ACC112 (cell line): ENCODE data around the gene CROCC2.

Experiments
- H2AFZ ChIP-seq: fragments of 200-600 bp; sonication (generic); one replicate; pipeline ENCODE4 v1.6.0; 2017; ENCODE audit warnings: antibody characterized with exemption, low read length; ENCODE audit not compliant: unreplicated experiment
- H3K27ac ChIP-seq: fragments of 200-600 bp; sonication (generic); 2 replicates; pipeline ENCODE4 v1.5.1; 2014; ENCODE audit warnings: low read depth, mild to moderate bottlenecking, antibody characterized with exemption, low read length, moderate library complexity
- H3K27me3 ChIP-seq: fragments of 200-600 bp; sonication (generic); 2 replicates; pipeline ENCODE4 v1.6.1; 2014; ENCODE audit warnings: mild to moderate bottlenecking, antibody characterized with exemption, low read length, moderate library complexity, mixed read lengths; ENCODE audit not compliant: insufficient read depth
- H3K36me3 ChIP-seq: fragments of 200-600 bp; sonication (generic); 2 replicates; pipeline ENCODE4 v1.6.1; 2016; ENCODE audit warnings: mild to moderate bottlenecking, antibody characterized with exemption, low read length, moderate library complexity, mixed read lengths; ENCODE audit not compliant: insufficient read depth
- H3K4me1 ChIP-seq: fragments of 200-600 bp; sonication (generic); one replicate; pipeline ENCODE4 v1.6.1; 2016; ENCODE audit warnings: low read length, mixed read lengths; ENCODE audit not compliant: insufficient read depth, unreplicated experiment, control insufficient read depth
- H3K4me3 ChIP-seq: fragments of 200-600 bp; sonication (generic); 2 replicates; pipeline ENCODE4 v1.5.1; 2014; ENCODE audit warnings: mild to moderate bottlenecking, low read depth, low read length
- H3K79me2 ChIP-seq: fragments of 200-600 bp; sonication (generic); one replicate; pipeline ENCODE4 v1.6.0; 2016; ENCODE audit warnings: low read length; ENCODE audit not compliant: control insufficient read depth, unreplicated experiment, insufficient read depth

CROCC2 gene

DNA sequence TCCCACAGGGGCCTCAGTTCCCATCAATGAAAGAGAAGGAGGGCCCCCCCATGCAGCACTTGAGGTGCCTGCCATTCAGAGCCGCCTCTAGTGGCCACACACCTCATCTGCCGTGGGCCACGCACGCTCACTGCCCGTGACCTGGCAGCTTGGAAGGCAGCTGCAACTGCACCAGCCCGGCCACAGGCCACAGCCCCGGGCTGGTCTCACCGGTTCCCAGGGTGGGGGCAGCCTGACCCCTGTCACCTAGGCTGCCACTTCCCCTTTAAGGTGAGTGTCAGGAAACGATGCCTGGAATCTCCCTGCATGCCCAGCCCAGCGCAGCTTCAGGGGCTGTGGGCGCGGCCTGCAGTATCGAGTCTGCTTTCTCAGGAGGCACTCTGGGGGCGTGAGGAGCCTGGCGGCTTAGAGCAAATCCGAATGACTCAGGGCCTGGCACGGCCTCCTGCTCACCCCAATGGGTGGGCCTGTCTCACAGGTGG lies 12.7 kb upstream of the CROCC2 start:
- no peak overlapping the region for H3K27ac ChIP-seq
- peaks cover 10% of the 10 kb centered on the region for H3K4me1 ChIP-seq
- no peaks in the 10 kb centered on the region for H3K27me3 ChIP-seq

DNA sequence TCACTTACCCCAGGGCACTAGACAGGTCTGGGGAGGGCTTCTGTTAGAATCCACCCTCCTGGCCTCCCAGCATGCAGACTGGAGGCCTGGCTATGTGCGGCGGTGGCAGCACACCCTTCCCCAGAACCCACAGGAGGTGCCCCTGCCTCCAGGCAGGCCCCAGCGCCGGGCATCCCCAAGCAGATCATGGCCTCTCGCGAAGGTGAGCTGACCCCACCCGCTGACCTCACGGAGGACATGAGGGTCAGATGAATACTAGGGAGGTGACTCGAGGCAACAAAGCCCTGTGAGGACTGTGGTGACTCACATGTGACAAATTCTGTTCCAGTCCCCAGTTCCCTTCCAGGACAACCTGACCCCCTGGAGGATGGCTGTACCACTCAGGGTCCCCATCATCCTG lies 12.1 kb upstream of the CROCC2 start:
- Histone ChIP-seq H3K4me1 (peaks cover 10% of the 10 kb centered on the region), H3K27me3 (no peaks in the 10 kb centered on the region), H3K36me3 (no peaks in the 10 kb centered on the region), H3K79me2 (no peaks in the 10 kb centered on the region), H3K27ac (no peak overlapping the region), H2AFZ (no peak overlapping the region), H3K4me3 (no peak overlapping the region)

More for the DNA sequence above, 12.7 kb upstream of the CROCC2 start:
- H3K79me2 ChIP-seq: no peaks in the 10 kb centered on the region
- no peak overlapping the region for H2AFZ ChIP-seq
- no peaks in the 10 kb centered on the region for H3K36me3 ChIP-seq
- no peak overlapping the region for H3K4me3 ChIP-seq

DNA sequence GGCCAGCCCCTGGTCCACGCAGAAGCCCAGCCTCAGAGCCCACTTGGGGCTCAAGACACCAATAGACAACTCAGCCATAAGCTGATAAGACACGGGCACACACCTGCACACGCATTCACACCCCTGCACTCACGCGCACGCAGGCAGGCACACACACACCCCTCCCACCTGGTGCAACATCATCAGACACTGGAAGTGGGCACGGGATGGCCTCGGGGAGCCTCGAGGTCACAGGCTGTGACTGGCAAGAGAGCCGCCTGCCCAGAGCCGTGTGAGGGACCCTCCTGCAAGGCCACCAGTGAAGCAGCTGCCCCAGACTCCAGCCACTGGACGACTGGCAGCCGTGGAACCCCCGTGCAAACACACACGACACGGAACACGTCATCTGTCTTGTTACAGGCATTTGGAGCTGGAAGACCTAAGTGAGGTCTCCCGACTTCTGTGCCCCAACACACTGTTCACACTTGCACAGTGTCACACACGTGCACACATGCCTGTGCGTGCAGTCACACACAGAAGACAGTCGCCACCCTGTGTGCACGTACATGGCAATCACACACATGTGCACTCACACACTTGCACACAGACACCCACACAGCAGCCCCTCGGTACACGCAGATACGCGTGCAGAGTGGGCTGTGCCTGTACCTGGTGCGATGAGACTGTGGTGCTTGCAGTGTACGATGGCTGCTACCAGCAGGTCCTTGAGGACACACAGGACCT lies 11.1 kb upstream of the CROCC2 start:
- Histone ChIP-seq H3K36me3 (no peaks in the 10 kb centered on the region), H2AFZ (no peak overlapping the region)

DNA sequence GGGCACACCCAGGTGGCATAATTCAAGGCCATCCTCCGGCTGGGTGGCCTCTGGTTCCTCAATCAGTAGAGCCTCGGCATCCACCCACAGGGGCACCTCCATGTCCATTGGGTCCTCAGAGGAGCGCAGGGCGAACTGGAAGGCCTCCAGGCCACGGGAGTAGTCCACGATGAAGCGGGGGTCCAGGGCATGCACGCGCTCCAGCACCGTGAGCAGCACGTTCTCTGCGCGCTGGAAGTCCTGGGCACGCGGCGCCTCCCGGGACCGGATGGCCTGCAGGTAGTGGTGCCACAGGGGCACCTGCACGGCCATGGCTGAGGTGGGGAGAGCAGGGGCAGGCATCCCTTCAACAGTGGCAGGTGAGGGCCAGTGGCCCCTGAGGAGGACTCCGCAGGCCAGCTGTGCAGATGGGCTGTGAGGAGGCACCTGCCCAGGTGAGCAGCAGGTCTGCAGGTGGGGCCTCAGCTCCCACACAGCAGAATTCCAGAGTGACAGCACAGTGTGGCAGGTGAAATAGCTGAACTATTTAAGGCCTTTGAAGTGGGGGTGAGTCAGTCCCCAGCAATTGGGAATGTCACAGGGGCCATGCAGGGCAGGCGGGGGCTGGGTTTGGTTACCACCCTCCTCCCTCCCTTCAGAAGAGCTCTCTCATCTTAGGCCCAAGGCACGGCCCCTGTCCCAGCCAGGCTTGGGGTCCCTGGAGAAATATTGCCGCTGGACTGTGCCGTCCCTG lies 10.3 kb upstream of the CROCC2 start, which contains the start of gene MAB21L4:
TSS of gene MAB21L4 (minus strand) at position 501 of the 733 bp plus-strand sequence. CDS start at position 342, 159 bp downstream.
- Histone ChIP-seq H3K4me3 (no peak within 1 kb of the TSS), H2AFZ (no peak within 1 kb of the TSS), H3K79me2 (no peaks in the 10 kb centered on the region), H3K27ac (no peak within 1 kb of the TSS), H3K27me3 (no peaks in the 10 kb centered on the region), H3K4me1 (peaks cover 10% of the 10 kb centered on the region), H3K36me3 (no peaks in the 10 kb centered on the region)

More for the DNA sequence above, 11.1 kb upstream of the CROCC2 start:
- Histone ChIP-seq H3K4me3 (no peak overlapping the region), H3K4me1 (peaks cover 10% of the 10 kb centered on the region), H3K79me2 (no peaks in the 10 kb centered on the region), H3K27ac (no peak overlapping the region), H3K27me3 (no peaks in the 10 kb centered on the region)

- Histone ChIP-seq H3K27ac (no peak overlapping the region), H3K79me2 (no peaks in the 10 kb centered on the region), H3K4me3 (no peak overlapping the region), H3K27me3 (no peaks in the 10 kb centered on the region), H2AFZ (no peak overlapping the region), H3K4me1 (peaks cover 10% of the 10 kb centered on the region), H3K36me3 (no peaks in the 10 kb centered on the region)
Observed at GRCh38 chr2:240896394-240896793, 9.7 kb upstream of the CROCC2 start.

DNA sequence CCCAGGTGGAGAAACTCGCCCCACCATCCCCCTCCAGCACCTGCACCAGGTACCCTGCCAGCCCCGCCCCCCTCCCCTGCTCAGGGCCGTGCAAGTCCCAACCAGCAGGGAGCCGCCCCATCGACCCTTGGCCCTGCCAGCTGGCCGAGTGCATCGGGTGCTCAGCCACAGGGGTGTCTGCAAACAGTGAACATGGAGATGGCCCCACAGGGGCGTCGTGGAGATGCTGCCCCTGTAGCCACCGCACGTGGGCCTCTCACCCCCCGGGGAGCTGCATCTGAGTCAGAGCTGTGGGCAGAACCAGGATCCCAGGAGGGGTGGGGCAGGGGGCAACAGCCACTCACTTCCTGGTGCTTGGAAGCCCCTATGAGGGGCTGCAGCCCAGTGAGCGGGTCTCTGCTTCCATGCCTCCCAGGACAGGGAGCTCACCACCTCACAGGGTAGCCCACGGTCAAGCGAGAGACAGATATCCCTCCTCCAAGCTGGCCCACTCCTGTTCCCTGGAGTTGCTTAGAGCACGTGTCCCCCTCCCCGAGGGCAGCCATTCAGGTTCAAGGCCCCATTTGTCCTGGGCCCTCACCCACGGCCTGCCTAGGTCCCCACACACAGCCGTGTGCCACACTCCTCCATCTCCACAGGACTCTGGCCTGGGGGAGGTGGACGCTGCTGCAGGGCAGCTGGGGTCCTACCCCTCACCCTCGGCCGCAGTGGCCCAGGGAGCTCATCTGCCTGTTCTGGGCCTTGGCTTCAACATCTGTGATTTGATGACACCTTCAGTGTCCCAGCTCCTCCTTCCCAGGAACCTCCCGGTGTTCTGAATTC lies 9.1 kb upstream of the CROCC2 start:
- Histone ChIP-seq H3K36me3 (no peaks in the 10 kb centered on the region), H3K79me2 (no peaks in the 10 kb centered on the region), H3K4me1 (peaks cover 10% of the 10 kb centered on the region), H3K27ac (no peak overlapping the region), H3K4me3 (no peak overlapping the region), H2AFZ (no peak overlapping the region), H3K27me3 (no peaks in the 10 kb centered on the region)

DNA sequence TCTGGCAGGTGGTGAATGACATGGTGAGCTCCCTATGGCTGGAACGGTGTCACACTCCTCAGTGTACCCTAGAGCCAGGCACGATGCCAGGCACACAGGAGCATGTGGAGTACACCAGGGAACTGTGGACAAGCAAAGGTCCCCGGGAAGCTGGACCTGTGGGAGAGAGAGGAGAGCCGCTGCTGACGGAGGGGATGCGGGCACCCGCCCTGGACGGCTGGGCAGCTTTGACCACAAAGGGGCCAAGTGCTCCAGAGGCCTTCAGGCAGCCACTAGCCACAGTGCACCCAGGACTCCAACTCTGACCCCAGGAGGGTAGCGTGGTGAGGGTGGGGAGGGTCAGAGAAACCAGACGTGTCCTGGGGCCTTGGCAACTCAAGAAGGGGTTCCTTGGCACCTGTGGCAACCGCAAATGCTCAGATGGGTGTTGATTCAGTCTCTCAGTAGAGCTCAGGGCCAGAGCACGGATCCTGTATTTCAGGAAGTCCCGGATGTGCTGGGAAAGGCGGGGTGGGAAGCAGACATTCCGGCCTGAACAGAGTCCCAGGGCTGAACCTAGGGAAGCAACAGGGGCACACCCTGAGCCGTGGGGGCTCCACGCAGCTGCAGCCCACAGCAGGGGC lies 7.9 kb upstream of the CROCC2 start:
- H3K4me1 ChIP-seq: peaks cover 9% of the 10 kb centered on the region
- H3K79me2 ChIP-seq: no peaks in the 10 kb centered on the region
- H3K4me3 ChIP-seq: no peak overlapping the region
- no peak overlapping the region for H2AFZ ChIP-seq
- H3K27me3 ChIP-seq: no peaks in the 10 kb centered on the region
- no peak overlapping the region for H3K27ac ChIP-seq
- no peaks in the 10 kb centered on the region for H3K36me3 ChIP-seq

GRCh38 chr2:240898731-240899467 lies 7.2 kb upstream of the CROCC2 start:
- H2AFZ ChIP-seq: no peak overlapping the region
- H3K36me3 ChIP-seq: no peaks in the 10 kb centered on the region
- no peaks in the 10 kb centered on the region for H3K79me2 ChIP-seq
- H3K27me3 ChIP-seq: no peaks in the 10 kb centered on the region
- peaks cover 2% of the 10 kb centered on the region for H3K4me1 ChIP-seq
- no peak overlapping the region for H3K27ac ChIP-seq
- no peak overlapping the region for H3K4me3 ChIP-seq

GRCh38 chr2:240899468-240899865 lies 6.7 kb upstream of the CROCC2 start:
- no peak overlapping the region for H3K27ac ChIP-seq
- H3K79me2 ChIP-seq: no peaks in the 10 kb centered on the region
- no peak overlapping the region for H3K4me3 ChIP-seq
- H3K4me1 ChIP-seq: no peaks in the 10 kb centered on the region
- H3K36me3 ChIP-seq: no peaks in the 10 kb centered on the region
- no peaks in the 10 kb centered on the region for H3K27me3 ChIP-seq
- H2AFZ ChIP-seq: no peak overlapping the region
